Stimulated activated CD4-positive, alpha-beta T cell treated with anti-CD3 and anti-CD28 coated beads, Interleukin-1b, Interleukin-23, amount 100 ng/mL, for 4 hours (primary cell): ENCODE data around the gene RPS6KA5.
"Not testable (repeated sequence)": the region's sequence is repeated elsewhere in the genome, so short reads cannot be mapped to it uniquely, and the experiment has no call there.

Source experiments
- DNase-seq, 2 donors: peaks; one replicate each; pipeline ENCODE4 v3.0.0-alpha.2; 2020; ENCODE audit warnings: low read depth in 2 of 2

RPS6KA5 gene

GRCh38 chr14:90940318-90940962, 120.0 kb downstream of the RPS6KA5 start:
- no peak for DNase-seq

GRCh38 chr14:90939252-90939795, 121.1 kb downstream of the RPS6KA5 start:
- DNase-seq = not testable (repeated sequence)

GRCh38 chr14:90938615-90939014, 121.8 kb downstream of the RPS6KA5 start:
- no peak for DNase-seq

- DNase-seq = no peak
These were observed 123.5 kb downstream of the RPS6KA5 start for GRCh38 chr14:90936757-90937440.

- no peak for DNase-seq
These were observed 135.7 kb downstream of the RPS6KA5 start for GRCh38 chr14:90924621-90925340.

- DNase-seq = no peak
These were observed 138.3 kb downstream of the RPS6KA5 start for GRCh38 chr14:90922141-90922540.

GRCh38 chr14:90911121-90911520, 149.3 kb downstream of the RPS6KA5 start:
- no peak for DNase-seq

- DNase-seq = no peak
These were observed 153.3 kb downstream of the RPS6KA5 start for GRCh38 chr14:90907178-90907577.

- DNase-seq = no peak
These were observed 154.9 kb downstream of the RPS6KA5 start for GRCh38 chr14:90905531-90905930.

- DNase-seq = peak; percentile 26 to 47
These were observed 157.3 kb downstream of the RPS6KA5 start for GRCh38 chr14:90903101-90903500.

- no peak for DNase-seq
These were observed 159.9 kb downstream of the RPS6KA5 start for GRCh38 chr14:90900476-90901083.

GRCh38 chr14:90897022-90897421, 163.4 kb downstream of the RPS6KA5 start:
- no peak for DNase-seq

GRCh38 chr14:90894241-90894640, 166.2 kb downstream of the RPS6KA5 start:
- DNase-seq = no peak

- DNase-seq = no peak
These were observed 166.9 kb downstream of the RPS6KA5 start for GRCh38 chr14:90893510-90893909.

- no peak for DNase-seq
These were observed 167.5 kb downstream of the RPS6KA5 start for GRCh38 chr14:90892970-90893369.

- DNase-seq = no peak
These were observed 169.1 kb downstream of the RPS6KA5 start for GRCh38 chr14:90891326-90891725.

GRCh38 chr14:90890322-90891020, 170.0 kb downstream of the RPS6KA5 start:
- no peak for DNase-seq

GRCh38 chr14:90886297-90886815, 174.1 kb downstream of the RPS6KA5 start:
- DNase-seq = no peak

- no peak for DNase-seq
These were observed 176.7 kb downstream of the RPS6KA5 start for GRCh38 chr14:90883782-90884181.

GRCh38 chr14:90883197-90883596, 177.2 kb downstream of the RPS6KA5 start:
- no peak for DNase-seq

GRCh38 chr14:90880282-90880681, 180.2 kb downstream of the RPS6KA5 start:
- no peak for DNase-seq
